Prostate gland (tissue), 2 donors: ENCODE measurements around the gene TRIM43B.
"Not testable (repeated sequence)": the region's sequence is repeated elsewhere in the genome, so short reads cannot be mapped to it uniquely, and the experiment has no call there.

Source experiments
- POLR2A ChIP-seq: fragments of 450-650 bp; IDR thresholded peaks from one replicate; pipeline ENCODE4 v1.6.1; 2016; ENCODE audit warnings: antibody characterized with exemption, mild to moderate bottlenecking
- POLR2AphosphoS5 ChIP-seq: sonication (generic); formaldehyde crosslinking; IDR thresholded peaks from one replicate; pipeline ENCODE4 v1.6.1; 2017; ENCODE audit warnings: antibody characterized with exemption
- TF ChIP-seq, protein P1 (sequence below), 4 experiments: fragments of 200-600 bp in 2 of 4; fragments of 450-650 bp in 2 of 4; sonication (generic) in 2 of 4; IDR thresholded peaks; 1 replicate in 3 of 4; 2 replicates in 1 of 4; pipeline ENCODE4 v1.5.1; 2016 to 2019; ENCODE audit warnings: antibody characterized with exemption in 4 of 4, mild to moderate bottlenecking in 2 of 4, moderate library complexity in 2 of 4

GRCh38 chr2:95467984-95468383 lies 16.6 kb downstream of the TRIM43B start:
- TF ChIP-seq, protein P1, sequence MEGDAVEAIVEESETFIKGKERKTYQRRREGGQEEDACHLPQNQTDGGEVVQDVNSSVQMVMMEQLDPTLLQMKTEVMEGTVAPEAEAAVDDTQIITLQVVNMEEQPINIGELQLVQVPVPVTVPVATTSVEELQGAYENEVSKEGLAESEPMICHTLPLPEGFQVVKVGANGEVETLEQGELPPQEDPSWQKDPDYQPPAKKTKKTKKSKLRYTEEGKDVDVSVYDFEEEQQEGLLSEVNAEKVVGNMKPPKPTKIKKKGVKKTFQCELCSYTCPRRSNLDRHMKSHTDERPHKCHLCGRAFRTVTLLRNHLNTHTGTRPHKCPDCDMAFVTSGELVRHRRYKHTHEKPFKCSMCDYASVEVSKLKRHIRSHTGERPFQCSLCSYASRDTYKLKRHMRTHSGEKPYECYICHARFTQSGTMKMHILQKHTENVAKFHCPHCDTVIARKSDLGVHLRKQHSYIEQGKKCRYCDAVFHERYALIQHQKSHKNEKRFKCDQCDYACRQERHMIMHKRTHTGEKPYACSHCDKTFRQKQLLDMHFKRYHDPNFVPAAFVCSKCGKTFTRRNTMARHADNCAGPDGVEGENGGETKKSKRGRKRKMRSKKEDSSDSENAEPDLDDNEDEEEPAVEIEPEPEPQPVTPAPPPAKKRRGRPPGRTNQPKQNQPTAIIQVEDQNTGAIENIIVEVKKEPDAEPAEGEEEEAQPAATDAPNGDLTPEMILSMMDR (IDR thresholded peaks at IDR 0.05): not testable (repeated sequence)
- TF ChIP-seq POLR2A, POLR2AphosphoS5: not testable (repeated sequence)
